ENCODE results near the gene POGK. TPM values are rescaled to one million over a fixed set of nuclear protein-coding genes. Genes with fewer than 3 reads are reported as not detected.
"Not testable (repeated sequence)": the region's sequence is repeated elsewhere in the genome, so short reads cannot be mapped to it uniquely, and the experiment has no call there.

Gene POGK
- total RNA-seq, 4 donors from 2014 or later = 33.1 to 49.0 (median 39.7) TPM

DNA sequence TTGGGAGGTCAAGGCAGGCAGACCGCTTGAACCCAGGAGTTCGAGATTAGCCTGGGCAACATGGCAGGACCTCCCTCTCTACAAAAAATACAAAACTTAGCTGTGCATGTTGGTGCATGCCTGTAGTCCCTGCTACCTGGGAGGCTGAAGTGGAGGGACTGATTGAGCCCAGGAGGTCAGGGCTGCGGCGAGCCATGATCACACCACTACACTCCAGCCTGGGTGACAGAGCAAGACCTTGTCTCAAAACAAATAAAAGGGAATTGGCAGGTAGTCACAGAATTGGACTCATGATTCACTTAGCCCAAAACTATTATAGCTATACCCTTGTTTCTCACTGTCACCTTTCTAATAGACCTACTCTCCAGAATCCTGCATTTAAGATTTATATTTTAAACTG, 31.3 kb downstream of the POGK start:
- Histone ChIP-seq H3K36me3 (peaks cover 17% of the 10 kb centered on the region), H3K4me3 (no peak overlapping the region), H3K27ac (no peak overlapping the region), H3K9me3 (no peaks in the 10 kb centered on the region), H3K4me1 (peaks cover 24% of the 10 kb centered on the region), H3K27me3 (no peaks in the 10 kb centered on the region)
- WGBS = 88% methylated on average over 4 of the region's 4 CpGs
- TF ChIP-seq POLR2A (IDR thresholded peaks at IDR 0.05) (no peak), EP300 (IDR thresholded peaks at IDR 0.05) (no peak), POLR2AphosphoS5 (IDR thresholded peaks at IDR 0.05) (no peak)
- TF ChIP-seq, protein P1, sequence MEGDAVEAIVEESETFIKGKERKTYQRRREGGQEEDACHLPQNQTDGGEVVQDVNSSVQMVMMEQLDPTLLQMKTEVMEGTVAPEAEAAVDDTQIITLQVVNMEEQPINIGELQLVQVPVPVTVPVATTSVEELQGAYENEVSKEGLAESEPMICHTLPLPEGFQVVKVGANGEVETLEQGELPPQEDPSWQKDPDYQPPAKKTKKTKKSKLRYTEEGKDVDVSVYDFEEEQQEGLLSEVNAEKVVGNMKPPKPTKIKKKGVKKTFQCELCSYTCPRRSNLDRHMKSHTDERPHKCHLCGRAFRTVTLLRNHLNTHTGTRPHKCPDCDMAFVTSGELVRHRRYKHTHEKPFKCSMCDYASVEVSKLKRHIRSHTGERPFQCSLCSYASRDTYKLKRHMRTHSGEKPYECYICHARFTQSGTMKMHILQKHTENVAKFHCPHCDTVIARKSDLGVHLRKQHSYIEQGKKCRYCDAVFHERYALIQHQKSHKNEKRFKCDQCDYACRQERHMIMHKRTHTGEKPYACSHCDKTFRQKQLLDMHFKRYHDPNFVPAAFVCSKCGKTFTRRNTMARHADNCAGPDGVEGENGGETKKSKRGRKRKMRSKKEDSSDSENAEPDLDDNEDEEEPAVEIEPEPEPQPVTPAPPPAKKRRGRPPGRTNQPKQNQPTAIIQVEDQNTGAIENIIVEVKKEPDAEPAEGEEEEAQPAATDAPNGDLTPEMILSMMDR (IDR thresholded peaks at IDR 0.05) = no peak
- DNase-seq (ENCODE audit: low spot score in 2 of 2) = no peak

DNA sequence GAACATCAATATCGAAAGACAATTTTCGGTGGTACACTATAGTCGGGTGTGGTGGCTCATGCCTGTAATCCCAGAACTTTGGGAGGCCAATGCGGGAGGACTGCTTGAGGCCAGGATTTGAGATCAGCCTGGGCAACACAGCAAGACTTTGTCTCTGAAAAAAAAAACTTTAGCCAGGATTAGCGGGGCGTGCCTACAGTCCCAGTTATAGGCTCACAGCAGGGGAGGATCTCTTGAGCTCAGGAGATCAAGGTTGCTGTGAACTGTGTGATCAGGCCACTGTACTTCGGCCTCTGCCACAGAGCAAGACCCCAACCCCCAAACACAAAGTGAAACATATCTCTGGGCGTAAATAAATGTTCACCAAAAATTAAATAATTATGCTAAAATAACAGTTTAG, 35.2 kb downstream of the POGK start:
- Histone ChIP-seq H3K27me3 (no peaks in the 10 kb centered on the region), H3K9me3 (no peaks in the 10 kb centered on the region), H3K4me1 (peaks cover 28% of the 10 kb centered on the region), H3K4me3 (no peak overlapping the region), H3K27ac (no peak overlapping the region), H3K36me3 (no peaks in the 10 kb centered on the region)
- whole genome bisulfite sequencing = 92% methylated on average over 8 of the region's 8 CpGs
- no peak for DNase-seq (ENCODE audit: low spot score in 2 of 2)
- no peak for TF ChIP-seq POLR2A (IDR thresholded peaks at IDR 0.05)
- TF ChIP-seq EP300 (IDR thresholded peaks at IDR 0.05) = no peak
- TF ChIP-seq, protein P1 (IDR thresholded peaks at IDR 0.05) = no peak
- TF ChIP-seq POLR2AphosphoS5 (IDR thresholded peaks at IDR 0.05) = no peak

DNA sequence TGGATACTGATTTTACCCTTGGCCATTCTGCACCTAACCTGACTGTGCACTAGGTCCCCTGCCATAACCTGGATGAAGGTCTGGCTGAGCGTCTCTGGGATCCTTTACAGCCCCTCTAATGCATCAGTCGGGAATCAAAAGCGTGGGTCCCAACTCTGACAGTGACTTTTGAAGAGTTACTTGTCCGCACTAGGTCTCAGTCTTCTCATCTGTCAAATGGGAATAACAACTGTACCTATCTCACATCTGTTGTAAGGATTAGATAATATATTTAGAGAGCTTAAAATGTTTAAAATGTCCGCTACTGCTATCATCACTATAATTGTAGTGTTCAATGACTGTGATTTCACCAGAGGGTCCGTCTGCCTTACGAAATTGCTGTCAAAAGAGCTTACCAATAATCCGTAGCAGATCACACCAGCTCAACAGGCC, 36.0 kb downstream of the POGK start:
- Histone ChIP-seq H3K4me3 (peak overlapping the region; percentile 81), H3K4me1 (peaks cover 28% of the 10 kb centered on the region), H3K27me3 (no peaks in the 10 kb centered on the region), H3K36me3 (no peaks in the 10 kb centered on the region), H3K9me3 (no peaks in the 10 kb centered on the region), H3K27ac (peak overlapping the region; percentile 88)
- TF ChIP-seq, protein P1 (IDR thresholded peaks at IDR 0.05) = no peak
- TF ChIP-seq POLR2A (IDR thresholded peaks at IDR 0.05) (no peak), POLR2AphosphoS5 (IDR thresholded peaks at IDR 0.05) (no peak)
- 38% methylated on average over 8 of the region's 8 CpGs for WGBS
- DNase-seq (ENCODE audit: low spot score in 2 of 2) = no peak

DNA sequence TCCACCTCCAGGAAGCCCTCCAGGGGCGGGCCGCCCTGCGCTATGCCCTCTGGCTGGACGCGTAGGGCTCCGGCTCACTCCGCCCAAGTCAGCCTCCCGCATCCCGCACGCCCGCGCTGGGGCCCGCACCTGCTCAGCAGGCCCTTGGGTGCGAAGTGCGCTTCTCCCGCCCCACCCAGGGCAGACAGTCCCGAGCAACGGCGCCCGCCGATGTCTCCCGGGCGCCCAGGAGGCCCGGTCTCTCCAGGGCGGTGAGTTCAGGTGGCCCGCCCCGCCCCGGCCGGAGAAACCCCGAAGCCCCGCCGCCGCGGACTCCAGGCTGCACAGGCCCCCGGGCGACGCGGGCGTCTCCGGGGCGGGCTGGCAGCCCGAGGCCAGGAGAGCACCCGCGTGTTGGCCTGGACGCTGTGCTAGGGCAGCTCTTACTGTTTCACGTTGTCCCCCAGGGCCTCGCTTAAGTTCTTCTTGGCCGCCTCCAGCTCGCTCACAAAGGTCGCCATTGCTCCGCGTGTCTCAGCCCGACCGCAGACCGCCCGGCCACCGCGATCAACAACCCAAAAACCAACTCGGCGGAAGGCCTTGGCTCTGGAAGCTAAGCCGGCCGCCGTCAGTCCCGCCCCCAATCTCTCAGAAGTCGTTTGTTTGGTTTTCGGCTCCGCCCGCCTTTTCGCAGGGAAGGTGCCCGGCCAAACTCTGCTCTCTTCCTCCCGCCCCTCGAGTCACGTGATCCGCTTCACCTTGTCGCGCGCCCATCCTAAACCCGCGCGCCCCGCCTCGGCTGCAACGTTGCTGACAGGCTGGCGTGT, 36.7 kb downstream of the POGK start, which contains the start of gene TADA1:
TSS of gene TADA1 (minus strand) at position 531 of the 806 bp plus-strand sequence. CDS start at position 500, 31 bp downstream.
- WGBS = 0% methylated on average over 21 of the region's 84 CpGs
- Histone ChIP-seq H3K27ac (peak within 1 kb of the TSS; percentile 88), H3K36me3 (no peaks in the 10 kb centered on the region), H3K4me3 (peak within 1 kb of the TSS; percentile 81), H3K27me3 (no peaks in the 10 kb centered on the region), H3K4me1 (peaks cover 28% of the 10 kb centered on the region), H3K9me3 (no peaks in the 10 kb centered on the region)
- DNase-seq (ENCODE audit: low spot score in 2 of 2) = peak; percentile 99
- TF ChIP-seq, protein P1 (IDR thresholded peaks at IDR 0.05) = peak in 1 of 2 donors; percentile 13
- no peak for TF ChIP-seq EP300 (IDR thresholded peaks at IDR 0.05)
- peak in 1 of 3 donors; percentile 72 for TF ChIP-seq POLR2AphosphoS5 (IDR thresholded peaks at IDR 0.05)
- TF ChIP-seq POLR2A (IDR thresholded peaks at IDR 0.05) = no peak

DNA sequence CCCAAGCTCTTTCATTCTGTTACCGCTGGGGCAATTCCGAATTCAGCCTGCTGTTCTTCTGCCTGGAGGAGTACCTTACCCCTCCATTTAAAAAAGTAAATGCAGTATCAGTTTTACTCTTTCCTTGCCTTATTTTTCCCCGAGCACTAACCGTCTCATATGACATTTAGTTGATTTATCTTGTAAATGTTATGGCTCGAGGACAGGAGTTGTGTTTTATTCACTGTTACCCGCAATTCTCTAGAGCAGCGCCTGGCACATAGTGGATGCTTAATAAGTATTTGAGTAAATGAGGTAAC, 37.2 kb downstream of the POGK start:
- Histone ChIP-seq H3K36me3 (no peaks in the 10 kb centered on the region), H3K9me3 (no peaks in the 10 kb centered on the region), H3K27me3 (no peaks in the 10 kb centered on the region), H3K4me1 (peaks cover 28% of the 10 kb centered on the region), H3K27ac (no peak overlapping the region), H3K4me3 (peak overlapping the region; percentile 81)
- TF ChIP-seq, protein P1 (IDR thresholded peaks at IDR 0.05) = peak in 1 of 2 donors; percentile 12
- TF ChIP-seq POLR2A (IDR thresholded peaks at IDR 0.05) = no peak
- TF ChIP-seq EP300 (IDR thresholded peaks at IDR 0.05) = no peak
- under 1% methylated on average over 7 of the region's 7 CpGs for WGBS
- DNase-seq (ENCODE audit: low spot score in 2 of 2) = no peak

DNA sequence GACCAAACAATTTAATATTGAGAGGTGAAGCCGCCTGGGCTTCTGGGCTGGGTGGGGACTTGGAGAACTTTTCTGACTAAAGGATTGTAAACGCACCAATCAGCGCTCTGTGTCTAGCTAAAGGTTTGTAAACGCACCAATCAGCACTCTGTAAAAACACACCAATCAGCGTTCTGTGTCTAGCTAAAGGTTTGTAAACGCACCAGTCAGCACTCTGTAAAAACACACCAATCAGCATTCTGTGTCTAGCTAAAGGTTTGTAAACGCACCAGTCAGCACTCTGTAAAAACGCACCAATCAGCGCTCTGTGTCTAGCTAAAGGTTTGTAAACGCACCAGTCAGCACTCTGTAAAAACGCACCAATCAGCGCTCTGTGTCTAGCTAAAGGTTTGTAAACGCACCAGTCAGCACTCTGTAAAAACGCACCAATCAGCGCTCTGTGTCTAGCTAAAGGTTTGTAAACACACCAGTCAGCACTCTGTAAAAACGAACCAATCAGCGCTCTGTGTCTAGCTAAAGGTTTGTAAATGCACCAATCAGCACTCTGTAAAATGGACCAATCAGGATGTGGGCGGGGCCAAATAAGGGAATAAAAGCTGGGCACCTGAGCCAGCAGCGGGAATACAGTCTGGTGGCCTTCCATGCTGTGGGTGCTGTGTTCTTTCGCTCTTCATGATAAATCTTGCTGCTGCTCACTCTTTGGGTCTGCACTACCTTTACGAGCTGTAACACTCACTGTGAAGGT, 39.1 kb downstream of the POGK start:
- WGBS = 96% methylated on average over 20 of the region's 21 CpGs
- H3K4me1 ChIP-seq = peaks cover 27% of the 10 kb centered on the region
- DNase-seq (ENCODE audit: low spot score in 2 of 2); H3K27me3 ChIP-seq; H3K9me3 ChIP-seq; H3K4me3 ChIP-seq; H3K27ac ChIP-seq; H3K36me3 ChIP-seq: not testable (repeated sequence)
